ACC112 (cell line): ENCODE measurements around the gene TOMM34.

Experiments
- H2AFZ ChIP-seq: fragments of 200-600 bp; sonication (generic); one replicate; pipeline ENCODE4 v1.6.0; 2017; ENCODE audit warnings: antibody characterized with exemption, low read length; ENCODE audit not compliant: unreplicated experiment
- H3K27ac ChIP-seq: fragments of 200-600 bp; sonication (generic); 2 replicates; pipeline ENCODE4 v1.5.1; 2014; ENCODE audit warnings: low read depth, mild to moderate bottlenecking, antibody characterized with exemption, low read length, moderate library complexity
- H3K27me3 ChIP-seq: fragments of 200-600 bp; sonication (generic); 2 replicates; pipeline ENCODE4 v1.6.1; 2014; ENCODE audit warnings: mild to moderate bottlenecking, antibody characterized with exemption, low read length, moderate library complexity, mixed read lengths; ENCODE audit not compliant: insufficient read depth
- H3K36me3 ChIP-seq: fragments of 200-600 bp; sonication (generic); 2 replicates; pipeline ENCODE4 v1.6.1; 2016; ENCODE audit warnings: mild to moderate bottlenecking, antibody characterized with exemption, low read length, moderate library complexity, mixed read lengths; ENCODE audit not compliant: insufficient read depth
- H3K4me1 ChIP-seq: fragments of 200-600 bp; sonication (generic); one replicate; pipeline ENCODE4 v1.6.1; 2016; ENCODE audit warnings: low read length, mixed read lengths; ENCODE audit not compliant: insufficient read depth, unreplicated experiment, control insufficient read depth
- H3K4me3 ChIP-seq: fragments of 200-600 bp; sonication (generic); 2 replicates; pipeline ENCODE4 v1.5.1; 2014; ENCODE audit warnings: mild to moderate bottlenecking, low read depth, low read length
- H3K79me2 ChIP-seq: fragments of 200-600 bp; sonication (generic); one replicate; pipeline ENCODE4 v1.6.0; 2016; ENCODE audit warnings: low read length; ENCODE audit not compliant: control insufficient read depth, unreplicated experiment, insufficient read depth

TOMM34 gene

DNA sequence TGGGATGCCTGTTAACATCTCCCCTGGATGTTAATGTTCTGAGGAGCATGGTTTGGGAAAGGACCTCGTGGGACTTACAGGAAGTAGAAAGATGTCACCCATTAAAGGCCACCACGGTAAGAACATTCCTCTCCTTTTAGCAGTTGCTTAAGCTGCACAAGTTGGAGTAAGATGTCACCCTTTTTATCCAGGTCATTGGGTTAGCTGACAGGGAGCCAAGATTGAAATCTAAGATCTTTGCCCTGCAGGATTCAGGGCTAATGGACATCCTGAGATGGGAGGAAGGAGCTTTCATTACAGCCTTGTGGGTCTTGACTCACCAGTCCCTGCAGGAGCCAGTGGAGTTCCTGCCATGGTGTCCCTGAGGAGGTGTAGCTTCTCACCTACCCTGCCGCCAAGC is 28.3 kb downstream of the TOMM34 start:
- Histone ChIP-seq H3K27ac (no peak overlapping the region), H3K4me3 (no peak overlapping the region), H2AFZ (no peak overlapping the region), H3K27me3 (no peaks in the 10 kb centered on the region), H3K79me2 (no peaks in the 10 kb centered on the region), H3K4me1 (no peaks in the 10 kb centered on the region), H3K36me3 (0 out of 2 replicates have a peak, but pooled peaks cover 7% of the 10 kb centered on the region)

DNA sequence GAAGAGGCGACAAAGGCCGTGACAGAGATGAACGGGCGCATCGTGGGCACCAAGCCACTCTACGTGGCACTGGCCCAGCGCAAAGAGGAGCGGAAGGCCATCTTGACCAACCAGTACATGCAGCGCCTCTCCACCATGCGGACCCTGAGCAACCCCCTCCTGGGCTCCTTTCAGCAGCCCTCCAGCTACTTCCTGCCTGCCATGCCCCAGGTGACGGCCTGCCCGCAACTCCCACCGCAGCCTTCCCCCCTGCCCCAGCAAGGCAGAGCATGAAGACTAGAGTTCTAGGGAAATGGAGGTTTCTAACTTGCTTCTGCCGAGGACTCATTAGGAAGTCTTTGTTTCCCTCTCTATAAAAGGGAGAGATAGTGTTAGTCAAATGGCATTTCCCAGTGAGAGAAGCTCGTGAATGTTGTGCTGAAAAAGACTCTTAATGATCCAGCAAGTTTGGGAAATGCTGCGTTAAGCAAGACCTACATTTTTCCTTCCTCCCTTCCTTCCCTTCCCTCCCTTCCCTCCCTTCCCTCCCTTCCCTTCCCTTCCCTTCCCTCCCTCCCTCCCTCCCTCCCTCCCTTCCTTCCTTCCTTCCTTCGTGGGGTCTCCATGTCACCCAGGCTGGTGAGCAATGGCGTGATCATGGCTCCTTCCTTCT is 29.6 kb downstream of the TOMM34 start:
- no peaks in the 10 kb centered on the region for H3K27me3 ChIP-seq
- peaks cover 11% of the 10 kb centered on the region; the same call in 1 of the 2 replicates for H3K36me3 ChIP-seq
- no peaks in the 10 kb centered on the region for H3K4me1 ChIP-seq
- no peaks in the 10 kb centered on the region for H3K79me2 ChIP-seq
- no peak overlapping the region for H2AFZ ChIP-seq
- H3K4me3 ChIP-seq = no peak overlapping the region
- no peak overlapping the region for H3K27ac ChIP-seq

DNA sequence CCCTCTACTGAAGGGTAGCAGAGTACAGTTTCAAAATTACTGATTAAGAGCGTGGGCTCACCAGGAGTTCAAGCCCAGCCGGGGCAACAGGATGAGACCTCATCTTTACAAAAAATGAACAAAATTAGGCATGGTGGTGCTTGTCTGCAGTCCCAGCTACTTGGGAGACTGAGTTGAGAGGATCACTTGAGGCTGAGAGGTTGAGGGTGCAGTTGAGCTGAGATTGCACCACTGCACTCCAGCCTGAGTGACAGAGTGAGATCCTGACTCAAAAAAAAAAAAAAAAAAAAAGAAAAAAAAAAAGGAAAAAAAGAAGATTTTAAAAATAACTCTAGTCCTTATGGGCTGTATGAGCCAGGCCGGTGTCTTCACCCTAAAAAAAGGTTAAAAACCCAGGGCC is 31.6 kb downstream of the TOMM34 start:
- Histone ChIP-seq H3K36me3 (peaks cover 15% of the 10 kb centered on the region; the same call in 1 of the 2 replicates), H2AFZ (no peak overlapping the region), H3K27me3 (no peaks in the 10 kb centered on the region), H3K4me1 (no peaks in the 10 kb centered on the region), H3K27ac (no peak overlapping the region), H3K79me2 (no peaks in the 10 kb centered on the region), H3K4me3 (no peak overlapping the region)

DNA sequence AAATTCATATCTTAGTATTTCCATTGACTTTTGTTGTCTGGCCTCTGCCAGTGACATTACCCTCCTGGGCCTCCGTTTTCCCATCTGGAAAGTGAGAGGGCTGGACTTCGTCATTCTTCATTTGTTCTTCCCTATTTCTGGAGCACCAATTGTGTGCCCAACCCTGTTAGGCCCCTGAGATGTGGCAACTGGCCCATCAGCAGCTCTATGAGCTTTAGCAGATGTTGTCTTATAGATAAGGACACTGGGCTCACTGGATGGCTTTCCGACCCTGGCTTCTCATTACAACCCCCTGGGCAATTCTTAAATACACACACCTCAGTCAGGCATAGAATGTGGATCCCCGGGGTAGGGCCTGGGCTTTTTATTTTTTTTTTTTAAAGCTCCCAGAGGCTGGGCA is 35.7 kb downstream of the TOMM34 start:
- Histone ChIP-seq H2AFZ (no peak overlapping the region), H3K4me1 (no peaks in the 10 kb centered on the region), H3K36me3 (peaks cover 8% of the 10 kb centered on the region; the same call in 1 of the 2 replicates), H3K79me2 (no peaks in the 10 kb centered on the region), H3K27me3 (no peaks in the 10 kb centered on the region), H3K4me3 (no peak overlapping the region), H3K27ac (no peak overlapping the region)

DNA sequence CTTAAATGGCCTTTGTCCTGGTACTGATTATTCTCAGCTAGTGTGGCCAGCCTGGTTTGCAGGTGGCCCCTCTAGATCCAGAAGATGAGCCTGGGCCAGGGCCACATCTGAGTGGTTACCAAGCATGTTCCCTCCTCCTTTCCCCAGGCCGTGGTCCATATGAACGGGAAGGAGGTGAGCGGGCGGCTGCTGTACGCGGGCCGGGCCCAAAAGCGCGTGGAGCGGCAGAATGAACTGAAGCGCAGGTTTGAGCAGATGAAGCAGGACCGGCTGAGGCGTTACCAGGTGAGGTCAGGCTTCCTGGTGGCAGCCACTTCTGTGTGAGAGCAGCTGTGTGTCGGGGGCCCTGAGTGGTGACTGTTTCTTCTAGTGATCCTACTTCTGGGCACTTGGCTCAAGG is 38.8 kb downstream of the TOMM34 start:
- H3K36me3 ChIP-seq = peaks cover 11% of the 10 kb centered on the region; the same call in 1 of the 2 replicates
- H3K27me3 ChIP-seq = no peaks in the 10 kb centered on the region
- H3K4me1 ChIP-seq = no peaks in the 10 kb centered on the region
- H2AFZ ChIP-seq = no peak overlapping the region
- H3K27ac ChIP-seq = no peak overlapping the region
- no peak overlapping the region for H3K4me3 ChIP-seq
- H3K79me2 ChIP-seq = no peaks in the 10 kb centered on the region

DNA sequence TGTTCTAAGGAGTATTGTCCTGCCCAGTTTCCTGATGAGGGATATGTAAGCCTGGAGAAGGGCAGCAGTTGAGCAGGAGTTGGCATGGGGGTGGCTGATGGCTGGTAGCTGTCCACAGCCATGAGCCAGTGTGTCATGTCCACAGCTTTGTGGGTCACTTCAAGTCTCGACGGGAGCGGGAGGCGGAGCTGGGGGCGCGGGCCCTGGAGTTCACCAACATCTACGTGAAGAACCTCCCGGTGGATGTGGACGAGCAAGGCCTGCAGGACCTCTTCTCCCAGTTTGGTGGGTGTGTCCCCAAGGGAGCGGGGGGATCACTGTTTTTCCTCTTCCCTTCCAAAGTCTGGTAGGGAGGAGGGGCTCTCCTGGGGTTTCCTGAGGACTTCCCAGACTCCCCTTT is 41.4 kb downstream of the TOMM34 start:
- H3K4me3 ChIP-seq = no peak overlapping the region
- no peaks in the 10 kb centered on the region for H3K27me3 ChIP-seq
- H3K36me3 ChIP-seq = peaks cover 3% of the 10 kb centered on the region; the same call in 1 of the 2 replicates
- no peak overlapping the region for H3K27ac ChIP-seq
- H2AFZ ChIP-seq = no peak overlapping the region
- no peaks in the 10 kb centered on the region for H3K79me2 ChIP-seq
- no peaks in the 10 kb centered on the region for H3K4me1 ChIP-seq

DNA sequence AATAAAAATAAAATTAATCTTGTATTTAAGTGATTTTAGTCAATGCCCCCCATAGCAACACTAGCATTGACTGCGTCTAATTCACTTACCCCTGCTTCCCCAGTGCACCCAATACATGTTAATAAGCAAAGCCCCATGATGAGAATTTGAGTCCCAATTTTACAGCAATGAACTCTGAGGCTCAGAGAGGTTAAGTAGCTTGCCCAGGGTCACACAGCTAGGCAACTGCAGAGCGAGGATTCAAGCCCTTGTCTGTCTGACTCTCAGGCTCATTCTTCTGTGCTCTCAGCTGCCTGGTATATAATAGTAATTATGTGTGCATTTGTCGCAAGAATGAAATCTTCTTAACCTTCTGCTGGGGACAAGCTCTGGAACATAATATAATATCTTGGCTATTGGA is 41.9 kb downstream of the TOMM34 start:
- peaks cover 3% of the 10 kb centered on the region; the same call in 1 of the 2 replicates for H3K36me3 ChIP-seq

DNA sequence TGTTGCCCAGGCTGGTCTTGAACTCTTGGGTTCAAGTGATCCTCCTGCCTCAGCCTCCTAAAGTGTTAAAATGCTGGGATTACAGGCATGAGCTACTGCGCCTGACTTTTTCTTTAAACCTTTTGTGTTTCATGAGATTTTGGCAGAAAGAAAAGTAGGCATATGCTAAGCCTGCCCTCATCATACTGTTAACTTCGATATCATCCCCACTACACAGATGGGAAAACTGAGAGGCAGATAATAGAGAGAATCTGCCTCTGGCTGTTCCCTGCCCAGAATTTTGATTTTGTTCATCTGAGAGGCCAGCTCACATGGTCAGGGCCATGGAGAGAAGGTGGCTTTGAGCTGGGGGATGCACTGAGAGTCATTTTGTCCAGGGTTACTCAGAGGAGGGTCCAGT is 42.8 kb downstream of the TOMM34 start:
- Histone ChIP-seq H3K36me3 (peaks cover 3% of the 10 kb centered on the region; the same call in 1 of the 2 replicates), H2AFZ (no peak overlapping the region), H3K79me2 (no peaks in the 10 kb centered on the region), H3K27ac (no peak overlapping the region), H3K4me1 (no peaks in the 10 kb centered on the region), H3K27me3 (no peaks in the 10 kb centered on the region), H3K4me3 (no peak overlapping the region)

More for the DNA sequence above, 41.9 kb downstream of the TOMM34 start:
- no peak overlapping the region for H3K27ac ChIP-seq
- no peak overlapping the region for H3K4me3 ChIP-seq
- no peaks in the 10 kb centered on the region for H3K79me2 ChIP-seq
- no peaks in the 10 kb centered on the region for H3K27me3 ChIP-seq
- H3K4me1 ChIP-seq = no peaks in the 10 kb centered on the region
- H2AFZ ChIP-seq = no peak overlapping the region

DNA sequence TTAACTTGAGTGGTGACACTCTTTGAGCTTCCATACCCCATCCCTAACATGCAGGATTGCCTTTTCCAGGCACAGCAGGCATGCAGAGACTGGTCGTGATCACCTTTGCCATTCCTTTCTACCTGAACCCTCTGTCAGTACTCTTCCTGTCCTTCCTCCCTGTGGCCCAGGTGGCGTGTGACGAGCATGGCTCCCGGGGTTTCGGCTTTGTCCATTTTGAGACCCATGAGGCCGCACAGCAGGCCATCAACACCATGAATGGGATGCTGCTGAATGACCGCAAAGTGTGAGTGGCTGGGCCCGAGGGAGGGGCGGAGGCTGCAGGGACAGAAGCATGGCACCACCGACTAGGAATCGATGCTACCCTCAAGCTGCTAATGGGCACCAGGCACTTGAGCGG is 43.6 kb downstream of the TOMM34 start:
- peaks cover 3% of the 10 kb centered on the region; the same call in 1 of the 2 replicates for H3K36me3 ChIP-seq

DNA sequence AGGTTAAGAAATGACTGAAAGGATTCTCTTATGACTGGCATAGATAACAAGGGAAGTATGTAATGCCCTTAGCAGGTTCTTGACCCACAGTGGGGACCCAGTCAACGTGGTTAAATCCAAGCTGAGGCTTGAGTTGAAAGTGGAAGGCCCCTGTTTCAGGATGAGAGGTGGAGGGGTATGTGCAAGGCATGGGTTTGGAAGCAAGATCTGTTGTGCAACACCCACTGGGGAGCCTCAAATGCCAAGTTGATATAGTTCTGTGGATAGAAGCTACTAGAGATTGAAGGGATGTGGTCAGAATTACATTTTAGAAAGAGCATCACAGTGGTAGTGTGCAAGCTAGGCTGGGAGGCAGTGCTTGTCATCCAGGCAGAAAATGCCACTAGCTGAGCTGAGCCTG is 45.3 kb downstream of the TOMM34 start:
- Histone ChIP-seq H3K4me3 (no peak overlapping the region), H3K36me3 (peaks cover 3% of the 10 kb centered on the region; the same call in 1 of the 2 replicates), H2AFZ (no peak overlapping the region), H3K27ac (no peak overlapping the region), H3K27me3 (no peaks in the 10 kb centered on the region), H3K79me2 (peaks cover 8% of the 10 kb centered on the region), H3K4me1 (no peaks in the 10 kb centered on the region)

More for the DNA sequence above, 43.6 kb downstream of the TOMM34 start:
- no peak overlapping the region for H3K27ac ChIP-seq
- H3K4me1 ChIP-seq = no peaks in the 10 kb centered on the region
- H3K27me3 ChIP-seq = no peaks in the 10 kb centered on the region
- H3K4me3 ChIP-seq = no peak overlapping the region
- H3K79me2 ChIP-seq = peaks cover 5% of the 10 kb centered on the region
- no peak overlapping the region for H2AFZ ChIP-seq

DNA sequence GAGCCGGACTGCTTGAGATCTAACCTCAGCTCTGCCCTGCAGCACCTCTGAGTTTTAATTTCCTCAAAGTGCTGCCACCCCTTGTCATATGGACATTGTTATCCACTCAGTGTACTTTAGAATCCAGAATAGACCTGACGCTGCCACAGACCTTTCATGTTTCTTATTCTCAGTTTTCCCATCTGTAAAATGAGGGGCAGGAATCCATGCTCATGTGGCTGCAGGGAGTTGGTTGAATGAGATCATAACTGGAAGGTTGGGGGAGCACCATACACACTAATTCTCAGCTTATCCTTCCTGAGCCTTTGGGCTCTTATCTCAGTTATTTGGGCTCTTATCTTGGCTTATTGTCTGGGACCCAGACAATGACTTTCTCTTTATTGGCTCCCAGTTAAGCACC is 48.0 kb downstream of the TOMM34 start:
- Histone ChIP-seq H3K27me3 (no peaks in the 10 kb centered on the region), H3K79me2 (peaks cover 8% of the 10 kb centered on the region), H3K27ac (no peak overlapping the region), H2AFZ (no peak overlapping the region), H3K36me3 (peaks cover 3% of the 10 kb centered on the region; the same call in 1 of the 2 replicates), H3K4me3 (no peak overlapping the region), H3K4me1 (no peaks in the 10 kb centered on the region)
